CD4-positive, CD25-positive, alpha-beta regulatory T cell (primary cell): ENCODE data around the gene CD209. TPM values are rescaled to one million over a fixed set of nuclear protein-coding genes. Genes with fewer than 3 reads are reported as not detected.

Source experiments
- ATAC-seq, 2 donors: fragments of 150-1000 bp; cut with Tn5 transposase; one replicate each; pipeline ENCODE4 v1.10.0; 2021; ENCODE audit warnings: low read depth in 2 of 2, moderate number of reproducible peaks in 2 of 2, moderate library complexity in 1 of 2
- DNase-seq, 3 donors: peaks; one replicate each; pipeline versions ENCODE4 v3.0.0 to v3.0.0-alpha.2; 2012 to 2022; ENCODE audit warnings: mixed read lengths in 1 of 3
- H3K27ac ChIP-seq: one replicate; pipeline ENCODE4 v1.7.0; 2013; ENCODE audit warnings: mild to moderate bottlenecking, low read length; ENCODE audit not compliant: insufficient read depth, poor library complexity, severe bottlenecking
- H3K27me3 ChIP-seq: one replicate; pipeline ENCODE4 v1.7.0; 2013; ENCODE audit warnings: low read length; ENCODE audit not compliant: control insufficient read depth, insufficient read depth
- H3K36me3 ChIP-seq: one replicate; pipeline ENCODE4 v1.7.0; 2013; ENCODE audit warnings: mild to moderate bottlenecking, low read length, moderate library complexity; ENCODE audit not compliant: control insufficient read depth, insufficient read depth
- H3K4me1 ChIP-seq: 2 replicates; pipeline ENCODE4 v1.7.0; 2013; ENCODE audit warnings: mild to moderate bottlenecking, low read length; ENCODE audit not compliant: insufficient read depth, control insufficient read depth, poor library complexity, severe bottlenecking
- H3K4me3 ChIP-seq: one replicate; pipeline ENCODE4 v1.7.0; 2013; ENCODE audit warnings: low read depth, mild to moderate bottlenecking, low read length, moderate library complexity
- H3K9me3 ChIP-seq, 2 experiments: 1 replicate in 1 of 2; 2 replicates in 1 of 2; pipeline ENCODE4 v1.7.0; 2013; ENCODE audit warnings: low read length in 2 of 2, mild to moderate bottlenecking in 1 of 2, moderate library complexity in 1 of 2; ENCODE audit not compliant: control insufficient read depth in 2 of 2
- H3K27ac Mint-ChIP-seq, 3 donors: one replicate each; pipeline ENCODE4 v1.8.0; 2020 to 2022; ENCODE audit warnings: mild to moderate bottlenecking in 3 of 3, mixed read lengths in 3 of 3, moderate library complexity in 2 of 3
- H3K27me3 Mint-ChIP-seq: one replicate; pipeline ENCODE4 v1.8.0; 2022; ENCODE audit warnings: mild to moderate bottlenecking, mixed read lengths
- H3K36me3 Mint-ChIP-seq: one replicate; pipeline ENCODE4 v1.8.0; 2020; ENCODE audit warnings: mixed read lengths
- H3K4me1 Mint-ChIP-seq, 4 donors: one replicate each; pipeline ENCODE4 v1.8.0; 2020 to 2022; ENCODE audit warnings: mixed read lengths in 4 of 4, mild to moderate bottlenecking in 1 of 4
- H3K4me3 Mint-ChIP-seq, 4 donors: one replicate each; pipeline ENCODE4 v1.8.0; 2020 to 2022; ENCODE audit warnings: mild to moderate bottlenecking in 4 of 4, mixed read lengths in 4 of 4, moderate library complexity in 3 of 4
- H3K9me3 Mint-ChIP-seq, 7 donors: one replicate each; pipeline ENCODE4 v1.8.0; 2020 to 2022; ENCODE audit warnings: mixed read lengths in 7 of 7, mild to moderate bottlenecking in 3 of 7, moderate library complexity in 2 of 7
- polyA plus RNA-seq, 4 donors: library from polyadenylated mRNA; unstranded; fragments of 300-500 nt; fragmentation: Illumina TruSeq; gene quantifications; one replicate each; pipeline ENCODE4 v1.2.3, GENCODE V29; 2021
- total RNA-seq: library from RNA; stranded (reverse); gene quantifications from one replicate; pipeline ENCODE4 v1.2.3, GENCODE V29; 2022

Gene CD209
- total and polyA plus RNA-seq, 5 donors from 2014 or later, result not detected

GRCh38 chr19:7743425-7743841, 3.9 kb downstream of the CD209 start:
- Mint-ChIP-seq H3K4me1 (peaks cover 0 to 6% (median under 1%) of the 10 kb centered on the region in 4 donors), H3K36me3 (no peaks in the 10 kb centered on the region)
- peak in 1 of 2 donors; percentile 34 for ATAC-seq

DNA sequence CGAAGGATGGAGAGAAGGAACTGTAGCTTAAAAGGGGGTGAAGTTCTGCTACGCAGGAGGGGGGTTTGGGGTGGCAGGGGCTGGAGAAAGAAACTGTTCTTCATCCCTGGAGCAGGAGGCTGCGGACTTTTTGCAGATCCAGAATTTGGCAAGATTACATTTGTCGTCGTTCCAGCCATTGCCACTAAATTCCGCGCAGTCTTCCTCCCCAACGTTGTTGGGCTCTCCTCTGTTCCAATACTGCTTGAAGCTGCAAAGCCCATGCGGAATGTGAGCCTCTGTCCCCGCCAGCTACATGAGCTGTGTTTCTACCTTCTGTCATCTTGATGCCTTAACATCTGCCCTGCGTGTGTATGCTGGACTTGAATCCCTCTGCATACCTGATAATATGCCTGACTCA, 4.3 kb downstream of the CD209 start:
- no peak overlapping the region for H3K27ac ChIP-seq
- no peaks in the 10 kb centered on the region for H3K27me3 ChIP-seq
- no peak overlapping the region for H3K27ac Mint-ChIP-seq
- H3K4me3 ChIP-seq, result no peak overlapping the region
- no peaks in the 10 kb centered on the region for H3K4me1 ChIP-seq
- peaks cover 0 to under 1% of the 10 kb centered on the region in 2 experiments for H3K9me3 ChIP-seq
- H3K27me3 Mint-ChIP-seq, result peaks cover 9% of the 10 kb centered on the region
- no peak overlapping the region for H3K4me3 Mint-ChIP-seq
- DNase-seq, result no peak
- no peak for ATAC-seq
- H3K9me3 Mint-ChIP-seq, result peaks cover 0 to 2% (median 0%) of the 10 kb centered on the region in 7 donors
- no peaks in the 10 kb centered on the region for H3K36me3 Mint-ChIP-seq
- H3K36me3 ChIP-seq, result no peaks in the 10 kb centered on the region
- peaks cover 0 to 6% (median 1%) of the 10 kb centered on the region in 4 donors for H3K4me1 Mint-ChIP-seq

More at GRCh38 chr19:7743425-7743841, 3.9 kb downstream of the CD209 start:
- Mint-ChIP-seq H3K4me3 (no peak overlapping the region), H3K9me3 (peaks cover 0 to 3% (median 0%) of the 10 kb centered on the region in 7 donors), H3K27me3 (peaks cover 9% of the 10 kb centered on the region), H3K27ac (no peak overlapping the region)
- DNase-seq, result no peak
- no peak overlapping the region for H3K4me3 ChIP-seq
- H3K4me1 ChIP-seq, result no peaks in the 10 kb centered on the region
- H3K27ac ChIP-seq, result no peak overlapping the region
- H3K9me3 ChIP-seq, result peaks cover 0 to 4% of the 10 kb centered on the region in 2 experiments
- no peaks in the 10 kb centered on the region for H3K36me3 ChIP-seq
- no peaks in the 10 kb centered on the region for H3K27me3 ChIP-seq

DNA sequence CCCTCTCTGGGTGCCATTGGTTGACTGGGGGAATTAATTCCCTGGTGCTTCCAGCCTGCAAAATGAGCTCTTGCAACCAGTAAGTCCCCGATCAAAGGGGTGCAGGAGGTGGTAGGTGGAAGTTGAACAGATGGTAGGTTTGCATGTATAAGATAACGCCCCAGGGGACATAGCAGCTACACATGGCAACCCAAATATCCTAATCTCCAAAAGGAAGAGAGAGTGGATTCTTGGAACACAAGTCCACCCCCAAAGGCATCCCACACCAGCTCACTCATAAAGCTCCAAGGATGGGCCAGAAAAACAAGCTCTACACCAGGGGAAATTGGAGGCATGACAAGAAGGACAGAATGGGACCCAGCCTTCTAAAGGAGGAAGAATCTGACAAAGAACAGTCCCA, 4.8 kb downstream of the CD209 start:
- Histone ChIP-seq H3K4me3 (no peak overlapping the region), H3K9me3 (no peaks in the 10 kb centered on the region), H3K27me3 (no peaks in the 10 kb centered on the region), H3K4me1 (no peaks in the 10 kb centered on the region), H3K27ac (no peak overlapping the region), H3K36me3 (no peaks in the 10 kb centered on the region)
- DNase-seq (no peak), ATAC-seq (no peak)
- Mint-ChIP-seq H3K36me3 (no peaks in the 10 kb centered on the region), H3K27ac (no peak overlapping the region), H3K4me1 (peaks cover 0 to 6% (median 2%) of the 10 kb centered on the region in 4 donors), H3K9me3 (peaks cover 0 to 2% (median 0%) of the 10 kb centered on the region in 7 donors), H3K4me3 (no peak overlapping the region), H3K27me3 (peaks cover 11% of the 10 kb centered on the region)

DNA sequence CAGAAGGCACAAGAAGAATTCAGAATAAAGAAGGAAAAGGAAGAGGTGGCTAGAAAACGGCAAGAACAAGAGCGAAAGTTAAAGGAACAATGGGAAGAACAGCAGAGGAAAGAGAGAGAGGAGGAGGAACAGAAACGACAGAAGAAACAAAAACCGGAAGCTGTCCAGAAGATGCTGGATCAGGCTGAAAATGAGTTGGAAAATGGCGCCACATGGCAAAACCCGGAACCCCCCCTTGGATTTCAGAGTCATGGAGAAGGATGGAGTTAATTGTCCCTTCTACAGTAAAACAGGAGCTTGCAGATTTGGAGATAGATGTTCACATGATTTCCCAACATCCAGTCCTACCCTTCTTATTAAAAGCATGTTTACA, 6.7 kb downstream of the CD209 start:
- no peak overlapping the region for H3K27ac Mint-ChIP-seq
- DNase-seq, result no peak

GRCh38 chr19:7739801-7740681, 7.3 kb downstream of the CD209 start:
- Histone ChIP-seq H3K4me1 (no peaks in the 10 kb centered on the region), H3K27me3 (no peaks in the 10 kb centered on the region), H3K36me3 (no peaks in the 10 kb centered on the region), H3K9me3 (no peaks in the 10 kb centered on the region), H3K27ac (no peak overlapping the region), H3K4me3 (no peak overlapping the region)
- Mint-ChIP-seq H3K4me1 (peaks cover 0 to 6% (median 2%) of the 10 kb centered on the region in 4 donors), H3K9me3 (peaks cover 0 to 2% (median 0%) of the 10 kb centered on the region in 7 donors), H3K36me3 (no peaks in the 10 kb centered on the region), H3K27me3 (peaks cover 20% of the 10 kb centered on the region), H3K4me3 (no peak overlapping the region), H3K27ac (no peak overlapping the region)
- DNase-seq, result no peak
- no peak for ATAC-seq

More for the DNA sequence above, 6.7 kb downstream of the CD209 start:
- H3K27me3 Mint-ChIP-seq, result peaks cover 19% of the 10 kb centered on the region
- no peak overlapping the region for H3K4me3 Mint-ChIP-seq
- peaks cover 0 to 6% (median 2%) of the 10 kb centered on the region in 4 donors for H3K4me1 Mint-ChIP-seq
- Histone ChIP-seq H3K4me1 (no peaks in the 10 kb centered on the region), H3K27ac (no peak overlapping the region), H3K4me3 (no peak overlapping the region), H3K9me3 (no peaks in the 10 kb centered on the region), H3K36me3 (no peaks in the 10 kb centered on the region), H3K27me3 (no peaks in the 10 kb centered on the region)
- H3K36me3 Mint-ChIP-seq, result no peaks in the 10 kb centered on the region
- H3K9me3 Mint-ChIP-seq, result peaks cover 0 to 2% (median 0%) of the 10 kb centered on the region in 7 donors
- ATAC-seq, result no peak

- H3K27me3 Mint-ChIP-seq, result peaks cover 20% of the 10 kb centered on the region
- no peak overlapping the region for H3K4me3 Mint-ChIP-seq
- ATAC-seq, result no peak
- Histone ChIP-seq H3K4me1 (no peaks in the 10 kb centered on the region), H3K9me3 (no peaks in the 10 kb centered on the region), H3K36me3 (no peaks in the 10 kb centered on the region), H3K27me3 (peaks cover 2% of the 10 kb centered on the region), H3K4me3 (no peak overlapping the region), H3K27ac (no peak overlapping the region)
- H3K4me1 Mint-ChIP-seq, result peaks cover 0 to 6% (median 2%) of the 10 kb centered on the region in 4 donors
- peaks cover 0 to 2% (median 0%) of the 10 kb centered on the region in 7 donors for H3K9me3 Mint-ChIP-seq
- H3K27ac Mint-ChIP-seq, result peak overlapping the region in 1 of 3 donors; percentile 18
- no peak for DNase-seq
- H3K36me3 Mint-ChIP-seq, result no peaks in the 10 kb centered on the region
These were observed 8.1 kb downstream of the CD209 start for GRCh38 chr19:7739211-7739755.

DNA sequence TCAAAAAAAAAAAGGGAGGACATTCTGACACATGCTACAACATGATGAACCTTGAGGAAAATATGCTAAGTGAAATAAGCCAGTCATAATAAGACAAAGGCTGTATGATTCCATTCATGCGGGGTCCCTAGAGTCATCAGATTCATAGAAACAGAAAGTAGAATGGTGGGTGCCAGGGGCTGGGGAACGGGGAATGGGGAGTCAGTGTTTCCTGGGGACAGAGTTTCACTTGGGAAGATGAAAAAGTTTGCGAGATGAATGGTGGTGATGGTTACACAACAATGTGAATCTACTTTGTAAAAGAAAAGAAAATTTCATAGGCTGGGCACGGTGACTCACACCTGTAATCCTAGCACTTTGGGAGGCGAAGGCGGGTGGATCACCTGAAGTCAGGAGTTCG, 9.3 kb downstream of the CD209 start:
- H3K27me3 Mint-ChIP-seq, result peaks cover 26% of the 10 kb centered on the region
- peaks cover 0 to 6% (median under 1%) of the 10 kb centered on the region in 4 donors for H3K4me1 Mint-ChIP-seq
- Histone ChIP-seq H3K9me3 (no peaks in the 10 kb centered on the region), H3K4me3 (no peak overlapping the region), H3K36me3 (no peaks in the 10 kb centered on the region), H3K27ac (no peak overlapping the region), H3K4me1 (no peaks in the 10 kb centered on the region), H3K27me3 (peaks cover 2% of the 10 kb centered on the region)
- DNase-seq (no peak), ATAC-seq (no peak)
- no peaks in the 10 kb centered on the region for H3K36me3 Mint-ChIP-seq
- H3K4me3 Mint-ChIP-seq, result no peak overlapping the region
- H3K9me3 Mint-ChIP-seq, result peaks cover 0 to 2% (median 0%) of the 10 kb centered on the region in 7 donors
- no peak overlapping the region for H3K27ac Mint-ChIP-seq
